Measurements from ENCODE around the gene URB2.

The URB2 gene

GRCh38 chr1:229599218-229599954 lies 26.7 kb upstream of the URB2 start:
- no peak for TF ChIP-seq CTCF (IDR thresholded peaks at IDR 0.05; ENCODE audit: insufficient read depth, low read depth, low read length, missing control alignments)
- H3K4me3 ChIP-seq (ENCODE audit: low read length), result no peak overlapping the region
- peak; percentile 30 for DNase-seq (ENCODE audit: low read depth)

- TF ChIP-seq CTCF (IDR thresholded peaks at IDR 0.05; ENCODE audit: insufficient read depth, low read depth, low read length, missing control alignments), result no peak
Observed at GRCh38 chr1:229600229-229600628, 25.8 kb upstream of the URB2 start.

GRCh38 chr1:229603371-229604005 lies 22.6 kb upstream of the URB2 start:
- no peak for DNase-seq (ENCODE audit: low read depth)
- no peak for TF ChIP-seq CTCF (IDR thresholded peaks at IDR 0.05; ENCODE audit: insufficient read depth, low read depth, low read length, missing control alignments)

More at GRCh38 chr1:229600229-229600628, 25.8 kb upstream of the URB2 start:
- no peak overlapping the region for H3K4me3 ChIP-seq (ENCODE audit: low read length)
- no peak for DNase-seq (ENCODE audit: low read depth)

GRCh38 chr1:229607370-229607769 lies 18.7 kb upstream of the URB2 start:
- DNase-seq (ENCODE audit: low read depth), result no peak
- no peak for TF ChIP-seq CTCF (IDR thresholded peaks at IDR 0.05; ENCODE audit: insufficient read depth, low read depth, low read length, missing control alignments)
- no peak overlapping the region for H3K4me3 ChIP-seq (ENCODE audit: low read length)

More at GRCh38 chr1:229603371-229604005, 22.6 kb upstream of the URB2 start:
- no peak overlapping the region for H3K4me3 ChIP-seq (ENCODE audit: low read length)

GRCh38 chr1:229608590-229608989 lies 17.5 kb upstream of the URB2 start:
- TF ChIP-seq CTCF (IDR thresholded peaks at IDR 0.05; ENCODE audit: insufficient read depth, low read depth, low read length, missing control alignments), result no peak
- DNase-seq (ENCODE audit: low read depth), result no peak
- H3K4me3 ChIP-seq (ENCODE audit: low read length), result no peak overlapping the region

- no peak overlapping the region for H3K4me3 ChIP-seq (ENCODE audit: low read length)
- no peak for TF ChIP-seq CTCF (IDR thresholded peaks at IDR 0.05; ENCODE audit: insufficient read depth, low read depth, low read length, missing control alignments)
- DNase-seq (ENCODE audit: low read depth), result no peak
Observed at GRCh38 chr1:229613938-229614337, 12.1 kb upstream of the URB2 start.

All from epithelial cell of esophagus (primary cell).